ENCODE measurements around the gene MACROD2.
A peak's percentile ranks its signal among the peaks of the same experiment; 100 is the strongest.

MACROD2 gene

GRCh38 chr20:14062786-14063185 lies 67.5 kb downstream of the MACROD2 start:
- no peak for DNase-seq (ENCODE audit: low spot score)

GRCh38 chr20:14064333-14064732 lies 69.0 kb downstream of the MACROD2 start:
- no peak for DNase-seq (ENCODE audit: low spot score)

GRCh38 chr20:14064921-14065320 lies 69.6 kb downstream of the MACROD2 start:
- DNase-seq (ENCODE audit: low spot score): no peak

- no peak for DNase-seq (ENCODE audit: low spot score)
These were observed 70.5 kb downstream of the MACROD2 start for GRCh38 chr20:14065774-14066173.

- DNase-seq (ENCODE audit: low spot score): no peak
These were observed 72.3 kb downstream of the MACROD2 start for GRCh38 chr20:14067603-14068002.

- DNase-seq (ENCODE audit: low spot score): no peak
These were observed 74.5 kb downstream of the MACROD2 start for GRCh38 chr20:14069796-14070195.

GRCh38 chr20:14093652-14094051 lies 98.3 kb downstream of the MACROD2 start:
- DNase-seq (ENCODE audit: low spot score): no peak

- DNase-seq (ENCODE audit: low spot score): no peak
These were observed 102.9 kb downstream of the MACROD2 start for GRCh38 chr20:14098261-14098660.

GRCh38 chr20:14113416-14113815 lies 118.1 kb downstream of the MACROD2 start:
- DNase-seq (ENCODE audit: low spot score): no peak

GRCh38 chr20:14114065-14114704 lies 118.9 kb downstream of the MACROD2 start:
- no peak for DNase-seq (ENCODE audit: low spot score)

- no peak for DNase-seq (ENCODE audit: low spot score)
These were observed 120.7 kb downstream of the MACROD2 start for GRCh38 chr20:14116037-14116436.

- no peak for DNase-seq (ENCODE audit: low spot score)
These were observed 122.5 kb downstream of the MACROD2 start for GRCh38 chr20:14117768-14118167.

GRCh38 chr20:14126856-14127255 lies 131.5 kb downstream of the MACROD2 start:
- no peak for DNase-seq (ENCODE audit: low spot score)

GRCh38 chr20:14127514-14128223 lies 132.4 kb downstream of the MACROD2 start:
- DNase-seq (ENCODE audit: low spot score): no peak

GRCh38 chr20:14134004-14134403 lies 138.7 kb downstream of the MACROD2 start:
- no peak for DNase-seq (ENCODE audit: low spot score)

- peak; percentile 14 for DNase-seq (ENCODE audit: low spot score)
These were observed 146.9 kb downstream of the MACROD2 start for GRCh38 chr20:14142171-14142570.

GRCh38 chr20:14142964-14143627 lies 147.8 kb downstream of the MACROD2 start:
- DNase-seq (ENCODE audit: low spot score): no peak

GRCh38 chr20:14148042-14148441 lies 152.7 kb downstream of the MACROD2 start:
- DNase-seq (ENCODE audit: low spot score): no peak

- no peak for DNase-seq (ENCODE audit: low spot score)
These were observed 160.0 kb downstream of the MACROD2 start for GRCh38 chr20:14155361-14155760.

GRCh38 chr20:14178528-14178927 lies 183.2 kb downstream of the MACROD2 start:
- no peak for DNase-seq (ENCODE audit: low spot score)

GRCh38 chr20:14178952-14179351 lies 183.6 kb downstream of the MACROD2 start:
- no peak for DNase-seq (ENCODE audit: low spot score)

GRCh38 chr20:14189794-14190402 lies 194.6 kb downstream of the MACROD2 start:
- DNase-seq (ENCODE audit: low spot score): peak; percentile 30

- DNase-seq (ENCODE audit: low spot score): no peak
These were observed 196.2 kb downstream of the MACROD2 start for GRCh38 chr20:14191559-14191958.

All from kidney capillary endothelial cell (primary cell).